Activated CD4-positive, alpha-beta T cell treated with anti-CD3 and anti-CD28 coated beads, Interleukin-2, amount 50 U/mL, for 16 hours (primary cell): ENCODE results near the gene HIPK3.
"Not testable (repeated sequence)": the region's sequence is repeated elsewhere in the genome, so short reads cannot be mapped to it uniquely, and the experiment has no call there.

Experiments used
- DNase-seq: peaks from one replicate; pipeline ENCODE4 v3.0.0-alpha.2; 2020

Gene HIPK3

GRCh38 chr11:33259869-33260268 lies 2.7 kb downstream of the HIPK3 start:
- no peak for DNase-seq

- not testable (repeated sequence) for DNase-seq
Measured at GRCh38 chr11:33261350-33261749, 4.2 kb downstream of the HIPK3 start.

GRCh38 chr11:33262011-33262645 lies 4.9 kb downstream of the HIPK3 start:
- DNase-seq, result no peak

- DNase-seq, result no peak
Measured at GRCh38 chr11:33263549-33263948, 6.4 kb downstream of the HIPK3 start.

- no peak for DNase-seq
Measured at GRCh38 chr11:33264926-33265325, 7.7 kb downstream of the HIPK3 start.

- DNase-seq, result no peak
Measured at GRCh38 chr11:33266393-33267215, 9.4 kb downstream of the HIPK3 start.

GRCh38 chr11:33268945-33269540 lies 11.9 kb downstream of the HIPK3 start:
- DNase-seq, result no peak

GRCh38 chr11:33269822-33270221 lies 12.6 kb downstream of the HIPK3 start:
- DNase-seq, result no peak

- no peak for DNase-seq
Measured at GRCh38 chr11:33271059-33271458, 13.9 kb downstream of the HIPK3 start.

- no peak for DNase-seq
Measured at GRCh38 chr11:33272338-33273107, 15.3 kb downstream of the HIPK3 start.

- no peak for DNase-seq
Measured at GRCh38 chr11:33273656-33274055, 16.5 kb downstream of the HIPK3 start.

- DNase-seq, result no peak
Measured at GRCh38 chr11:33280411-33280810, 23.2 kb downstream of the HIPK3 start.

- no peak for DNase-seq
Measured at GRCh38 chr11:33281758-33282157, 24.6 kb downstream of the HIPK3 start.

- DNase-seq, result no peak
Measured at GRCh38 chr11:33284818-33285217, 27.6 kb downstream of the HIPK3 start.

- DNase-seq, result no peak
Measured at GRCh38 chr11:33290319-33290718, 33.1 kb downstream of the HIPK3 start.

- no peak for DNase-seq
Measured at GRCh38 chr11:33291004-33291777, 34.0 kb downstream of the HIPK3 start.

GRCh38 chr11:33292311-33292710 lies 35.1 kb downstream of the HIPK3 start:
- DNase-seq, result no peak

GRCh38 chr11:33294224-33294623 lies 37.0 kb downstream of the HIPK3 start:
- DNase-seq, result no peak

GRCh38 chr11:33294797-33295196 lies 37.6 kb downstream of the HIPK3 start:
- DNase-seq, result no peak

- DNase-seq, result peak; percentile 4
Measured at GRCh38 chr11:33296695-33297094, 39.5 kb downstream of the HIPK3 start.

GRCh38 chr11:33303541-33303940 lies 46.4 kb downstream of the HIPK3 start:
- DNase-seq, result no peak

GRCh38 chr11:33306821-33307220 lies 49.6 kb downstream of the HIPK3 start:
- DNase-seq, result not testable (repeated sequence)
